ENCODE data around the gene UGT8.

GRCh38 chr4:114588305-114588704, 10.3 kb upstream of the UGT8 start:
- no peak for TF ChIP-seq MXI1 (IDR thresholded peaks at IDR 0.05; ENCODE audit: low read depth, low read length)
- no peak for TF ChIP-seq TAF1 (IDR thresholded peaks at IDR 0.05; ENCODE audit: borderline replicate concordance, low read depth, low read length)
- TF ChIP-seq MAX (IDR thresholded peaks at IDR 0.05; ENCODE audit: low read depth): no peak
- TF ChIP-seq CTCF (IDR thresholded peaks at IDR 0.05): no peak
- no peak for TF ChIP-seq NFIC (IDR thresholded peaks at IDR 0.05; ENCODE audit: borderline replicate concordance)
- TF ChIP-seq EP300 (IDR thresholded peaks at IDR 0.05; ENCODE audit: borderline replicate concordance in 1 of 2, low read depth in 1 of 2, low read length in 1 of 2): no peak

All from SK-N-SH (cell line).